OCI-LY1 (cell line): ENCODE results near the gene ACACA.

Experiments used
- H2AFZ ChIP-seq: fragments of 200-600 bp; sonication (generic), shearing (Covaris generic); 2 replicates; pipeline ENCODE4 v1.6.0; 2014; ENCODE audit warnings: antibody characterized with exemption, mild to moderate bottlenecking, low read length
- H3F3A ChIP-seq: fragments of 200-600 bp; sonication (generic), shearing (Covaris generic); 2 replicates; pipeline ENCODE4 v1.6.0; 2014; ENCODE audit warnings: mild to moderate bottlenecking, antibody characterized with exemption, low read length, moderate library complexity; ENCODE audit not compliant: insufficient read depth
- H3K27ac ChIP-seq: fragments of 200-600 bp; sonication (generic); 2 replicates; pipeline ENCODE4 v1.5.1; 2014; ENCODE audit warnings: low read length, mixed run types, mild to moderate bottlenecking, low read depth; ENCODE audit not compliant: poor library complexity, severe bottlenecking
- H3K27me3 ChIP-seq: fragments of 200-600 bp; sonication (generic); 2 replicates; pipeline ENCODE4 v1.6.0; 2014; ENCODE audit warnings: antibody characterized with exemption, mild to moderate bottlenecking, low read length, moderate library complexity; ENCODE audit not compliant: insufficient read depth
- H3K36me3 ChIP-seq: fragments of 200-600 bp; sonication (generic); 2 replicates; pipeline ENCODE4 v1.6.1; 2014; ENCODE audit warnings: mild to moderate bottlenecking, antibody characterized with exemption, low read length, moderate library complexity, mixed read lengths; ENCODE audit not compliant: insufficient read depth
- H3K4me1 ChIP-seq: fragments of 200-600 bp; sonication (generic); 2 replicates; pipeline ENCODE4 v1.5.1; 2014; ENCODE audit warnings: mild to moderate bottlenecking, low read length, moderate library complexity; ENCODE audit not compliant: insufficient read depth, severe bottlenecking
- H3K4me2 ChIP-seq: fragments of 200-600 bp; sonication (generic), shearing (Covaris generic); 2 replicates; pipeline ENCODE4 v1.6.1; 2014; ENCODE audit warnings: low read length
- H3K4me3 ChIP-seq: fragments of 200-600 bp; sonication (generic); 2 replicates; pipeline ENCODE4 v1.5.1; 2014; ENCODE audit warnings: low read length, low read depth, mild to moderate bottlenecking, mixed read lengths; ENCODE audit not compliant: poor library complexity, severe bottlenecking
- H3K79me2 ChIP-seq: fragments of 200-600 bp; shearing (Covaris generic); 2 replicates; pipeline ENCODE4 v1.6.1; 2016; ENCODE audit warnings: mixed run types, low read length, mixed read lengths; ENCODE audit not compliant: insufficient read depth
- H3K9ac ChIP-seq: fragments of 200-600 bp; sonication (generic), shearing (Covaris generic); 2 replicates; pipeline ENCODE4 v1.6.1; 2014; ENCODE audit warnings: mild to moderate bottlenecking, low read length, mixed read lengths
- H3K9me2 ChIP-seq: fragments of 200-600 bp; sonication (generic), shearing (Covaris generic); 2 replicates; pipeline ENCODE4 v1.6.1; 2014; ENCODE audit warnings: low read depth, mild to moderate bottlenecking, low read length, mixed read lengths
- H3K9me3 ChIP-seq: fragments of 200-600 bp; shearing (Covaris generic); 2 replicates; pipeline ENCODE4 v1.6.1; 2014; ENCODE audit warnings: low read length, mixed read lengths
- H4K20me1 ChIP-seq: fragments of 200-600 bp; sonication (generic), shearing (Covaris generic); 2 replicates; pipeline ENCODE4 v1.6.0; 2016; ENCODE audit warnings: mild to moderate bottlenecking, low read length; ENCODE audit not compliant: insufficient read depth
- EZH2 ChIP-seq: fragments of 200-600 bp; sonication (generic), shearing (Covaris generic); IDR thresholded peaks from 2 replicates; pipeline ENCODE4 v1.8.0; 2017; ENCODE audit warnings: borderline replicate concordance, mixed run types, mild to moderate bottlenecking, antibody characterized with exemption, low read length, moderate library complexity, mixed read lengths
- TF ChIP-seq, protein P1 (sequence below): fragments of 200-600 bp; sonication (generic), shearing (Covaris generic); IDR thresholded peaks from 2 replicates; pipeline ENCODE4 v1.5.1; 2017; ENCODE audit warnings: mild to moderate bottlenecking, antibody characterized with exemption, low read length, moderate library complexity, mixed read lengths

Gene ACACA

DNA sequence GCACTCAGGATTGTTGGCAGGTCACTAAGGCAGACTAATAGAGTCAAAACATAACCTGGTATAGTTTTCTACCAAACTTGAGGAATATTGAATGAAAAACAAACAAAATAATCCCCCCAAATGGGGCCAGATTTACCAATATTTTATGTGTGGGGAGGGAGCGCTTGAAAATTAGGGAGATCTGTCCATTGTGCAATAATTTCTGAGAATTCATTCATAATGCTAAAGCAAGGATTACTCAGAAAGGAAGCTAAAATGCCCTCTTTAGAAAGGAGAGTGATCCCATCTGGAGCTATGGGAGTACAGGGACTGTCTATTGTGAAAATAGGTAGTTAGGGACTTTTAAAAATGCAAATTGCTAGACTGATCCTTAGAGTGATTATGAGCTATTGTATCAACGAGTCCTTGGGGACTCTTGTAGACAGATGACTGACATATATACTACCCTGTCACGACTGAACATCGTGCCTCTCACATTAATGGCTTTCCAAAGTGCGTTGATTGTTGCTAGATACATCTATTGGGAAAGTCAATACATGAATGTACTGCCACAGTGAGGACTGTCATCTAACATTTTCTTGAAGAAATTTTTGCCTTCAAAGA lies 264.2 kb downstream of the ACACA start:
- Histone ChIP-seq H3K79me2 (no peaks in the 10 kb centered on the region), H3K9me3 (no peaks in the 10 kb centered on the region), H3K9ac (no peak overlapping the region), H3K9me2 (no peaks in the 10 kb centered on the region), H3K4me2 (no peak overlapping the region), H4K20me1 (no peaks in the 10 kb centered on the region), H3K27me3 (no peaks in the 10 kb centered on the region), H3F3A (peaks cover 3% of the 10 kb centered on the region; the same call in 1 of the 2 replicates), H3K36me3 (peaks cover 36% of the 10 kb centered on the region; the same call in 1 of the 2 replicates), H3K4me3 (no peak overlapping the region), H3K27ac (no peak overlapping the region), H3K4me1 (peaks cover 20% of the 10 kb centered on the region), H2AFZ (no peak overlapping the region)
- no peak for TF ChIP-seq EZH2
- TF ChIP-seq, protein P1, sequence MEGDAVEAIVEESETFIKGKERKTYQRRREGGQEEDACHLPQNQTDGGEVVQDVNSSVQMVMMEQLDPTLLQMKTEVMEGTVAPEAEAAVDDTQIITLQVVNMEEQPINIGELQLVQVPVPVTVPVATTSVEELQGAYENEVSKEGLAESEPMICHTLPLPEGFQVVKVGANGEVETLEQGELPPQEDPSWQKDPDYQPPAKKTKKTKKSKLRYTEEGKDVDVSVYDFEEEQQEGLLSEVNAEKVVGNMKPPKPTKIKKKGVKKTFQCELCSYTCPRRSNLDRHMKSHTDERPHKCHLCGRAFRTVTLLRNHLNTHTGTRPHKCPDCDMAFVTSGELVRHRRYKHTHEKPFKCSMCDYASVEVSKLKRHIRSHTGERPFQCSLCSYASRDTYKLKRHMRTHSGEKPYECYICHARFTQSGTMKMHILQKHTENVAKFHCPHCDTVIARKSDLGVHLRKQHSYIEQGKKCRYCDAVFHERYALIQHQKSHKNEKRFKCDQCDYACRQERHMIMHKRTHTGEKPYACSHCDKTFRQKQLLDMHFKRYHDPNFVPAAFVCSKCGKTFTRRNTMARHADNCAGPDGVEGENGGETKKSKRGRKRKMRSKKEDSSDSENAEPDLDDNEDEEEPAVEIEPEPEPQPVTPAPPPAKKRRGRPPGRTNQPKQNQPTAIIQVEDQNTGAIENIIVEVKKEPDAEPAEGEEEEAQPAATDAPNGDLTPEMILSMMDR, result no peak

DNA sequence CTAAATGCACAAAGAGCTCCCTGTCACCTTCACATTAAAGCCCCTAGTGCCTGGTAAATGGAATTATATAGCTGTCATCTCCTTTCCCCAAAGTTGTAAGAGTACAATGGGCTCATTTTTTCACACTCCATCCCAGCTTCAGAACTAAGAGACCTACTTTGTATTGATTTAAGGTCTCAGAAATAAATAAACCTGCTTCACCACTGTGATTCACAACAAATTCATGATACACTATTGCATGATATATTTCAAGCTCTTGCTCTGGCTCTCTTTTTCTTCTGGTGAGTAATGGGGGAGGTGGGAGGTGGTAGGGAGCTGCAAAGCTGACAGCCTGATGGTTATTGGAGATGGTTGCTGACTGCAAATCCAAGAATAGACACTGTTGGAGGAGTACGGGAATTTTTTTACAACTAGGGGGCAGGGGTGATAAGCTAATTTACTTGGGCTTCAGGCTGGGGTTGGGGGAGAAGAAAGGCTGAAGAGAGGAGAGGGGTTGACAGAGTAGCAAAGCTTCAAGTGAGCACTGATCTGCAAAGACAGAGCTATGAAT lies 268.0 kb downstream of the ACACA start:
- TF ChIP-seq, protein P1, result no peak
- no peak for TF ChIP-seq EZH2
- H3K27ac ChIP-seq, result no peak overlapping the region
- H3K4me3 ChIP-seq, result no peak overlapping the region
- no peaks in the 10 kb centered on the region for H3K4me1 ChIP-seq
- H3K36me3 ChIP-seq, result peaks cover 27% of the 10 kb centered on the region; the same call in 1 of the 2 replicates
- H3K79me2 ChIP-seq, result no peaks in the 10 kb centered on the region
- H3K9me3 ChIP-seq, result no peaks in the 10 kb centered on the region
- H3K9me2 ChIP-seq, result no peaks in the 10 kb centered on the region
- H3K27me3 ChIP-seq, result no peaks in the 10 kb centered on the region
- H2AFZ ChIP-seq, result no peak overlapping the region
- H3F3A ChIP-seq, result no peaks in the 10 kb centered on the region
- no peak overlapping the region for H3K9ac ChIP-seq
- H3K4me2 ChIP-seq, result no peak overlapping the region
- H4K20me1 ChIP-seq, result no peaks in the 10 kb centered on the region

DNA sequence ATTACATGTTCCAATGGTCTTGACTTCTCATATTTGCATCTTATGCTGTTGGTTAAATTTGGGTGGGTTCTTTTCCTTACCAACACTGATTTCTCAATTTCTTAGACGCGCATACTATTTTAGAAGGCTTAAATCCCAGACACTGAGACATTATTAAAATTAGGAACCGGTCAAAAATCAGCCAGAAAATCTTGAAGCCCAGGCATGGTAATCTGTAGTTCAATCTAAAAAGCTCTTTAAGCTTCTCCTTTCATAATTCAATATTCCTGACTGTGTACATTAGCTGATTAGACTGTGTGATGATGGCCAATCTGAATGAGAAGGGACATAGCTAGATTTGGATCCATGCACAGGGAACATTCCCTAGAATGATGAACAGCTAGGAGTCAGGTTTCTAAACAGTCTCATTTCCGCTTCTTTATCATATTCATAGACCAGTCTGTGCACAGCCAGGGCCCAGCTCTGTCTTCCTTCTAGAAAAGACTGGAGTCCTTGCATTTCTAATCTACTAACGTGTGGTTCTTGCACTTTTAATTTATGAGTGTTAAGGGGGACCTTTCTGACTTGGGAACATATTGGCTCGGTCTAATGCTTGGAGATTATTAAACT lies 268.6 kb downstream of the ACACA start:
- Histone ChIP-seq H3F3A (no peaks in the 10 kb centered on the region), H3K79me2 (no peaks in the 10 kb centered on the region), H4K20me1 (no peaks in the 10 kb centered on the region), H3K27me3 (no peaks in the 10 kb centered on the region), H3K4me2 (no peak overlapping the region), H2AFZ (no peak overlapping the region), H3K9me3 (no peaks in the 10 kb centered on the region), H3K27ac (no peak overlapping the region), H3K9ac (no peak overlapping the region), H3K4me1 (no peaks in the 10 kb centered on the region), H3K36me3 (peaks cover 27% of the 10 kb centered on the region; the same call in 1 of the 2 replicates), H3K4me3 (no peak overlapping the region), H3K9me2 (no peaks in the 10 kb centered on the region)
- TF ChIP-seq, protein P1, result no peak
- no peak for TF ChIP-seq EZH2
